ENCODE results near the gene UXS1.

The UXS1 gene

GRCh38 chr2:106129150-106129549 is 65.0 kb downstream of the UXS1 start:
- DNase-seq, result no peak

GRCh38 chr2:106127776-106128268 is 66.3 kb downstream of the UXS1 start:
- DNase-seq, result no peak

- no peak for DNase-seq
These were observed 66.8 kb downstream of the UXS1 start for GRCh38 chr2:106127282-106127771.

- DNase-seq, result no peak
These were observed 67.3 kb downstream of the UXS1 start for GRCh38 chr2:106126705-106127281.

- DNase-seq, result no peak
These were observed 67.8 kb downstream of the UXS1 start for GRCh38 chr2:106126295-106126694.

GRCh38 chr2:106124905-106125549 is 69.1 kb downstream of the UXS1 start:
- no peak for DNase-seq

- no peak for DNase-seq
These were observed 69.9 kb downstream of the UXS1 start for GRCh38 chr2:106124106-106124756.

- no peak for DNase-seq
These were observed 71.9 kb downstream of the UXS1 start for GRCh38 chr2:106122157-106122556.

GRCh38 chr2:106120432-106120831 is 73.7 kb downstream of the UXS1 start:
- DNase-seq, result no peak

GRCh38 chr2:106119074-106119473 is 75.0 kb downstream of the UXS1 start:
- no peak for DNase-seq

- no peak for DNase-seq
These were observed 76.0 kb downstream of the UXS1 start for GRCh38 chr2:106117882-106118684.

- no peak for DNase-seq
These were observed 76.8 kb downstream of the UXS1 start for GRCh38 chr2:106117347-106117746.

GRCh38 chr2:106116248-106116647 is 77.9 kb downstream of the UXS1 start:
- DNase-seq, result no peak

GRCh38 chr2:106115665-106116064 is 78.4 kb downstream of the UXS1 start:
- DNase-seq, result no peak

- no peak for DNase-seq
These were observed 78.9 kb downstream of the UXS1 start for GRCh38 chr2:106115250-106115649.

GRCh38 chr2:106114166-106114565 is 79.9 kb downstream of the UXS1 start:
- DNase-seq, result no peak

- no peak for DNase-seq
These were observed 80.6 kb downstream of the UXS1 start for GRCh38 chr2:106113361-106113966.

- DNase-seq, result no peak
These were observed 82.1 kb downstream of the UXS1 start for GRCh38 chr2:106111882-106112571.

- no peak for DNase-seq
These were observed 84.3 kb downstream of the UXS1 start for GRCh38 chr2:106109675-106110424.

GRCh38 chr2:106108791-106109190 is 85.3 kb downstream of the UXS1 start:
- DNase-seq, result no peak

- DNase-seq, result no peak
These were observed 85.8 kb downstream of the UXS1 start for GRCh38 chr2:106108351-106108750.
